Measurements from ENCODE around the gene SLAMF6.

SLAMF6 gene

DNA sequence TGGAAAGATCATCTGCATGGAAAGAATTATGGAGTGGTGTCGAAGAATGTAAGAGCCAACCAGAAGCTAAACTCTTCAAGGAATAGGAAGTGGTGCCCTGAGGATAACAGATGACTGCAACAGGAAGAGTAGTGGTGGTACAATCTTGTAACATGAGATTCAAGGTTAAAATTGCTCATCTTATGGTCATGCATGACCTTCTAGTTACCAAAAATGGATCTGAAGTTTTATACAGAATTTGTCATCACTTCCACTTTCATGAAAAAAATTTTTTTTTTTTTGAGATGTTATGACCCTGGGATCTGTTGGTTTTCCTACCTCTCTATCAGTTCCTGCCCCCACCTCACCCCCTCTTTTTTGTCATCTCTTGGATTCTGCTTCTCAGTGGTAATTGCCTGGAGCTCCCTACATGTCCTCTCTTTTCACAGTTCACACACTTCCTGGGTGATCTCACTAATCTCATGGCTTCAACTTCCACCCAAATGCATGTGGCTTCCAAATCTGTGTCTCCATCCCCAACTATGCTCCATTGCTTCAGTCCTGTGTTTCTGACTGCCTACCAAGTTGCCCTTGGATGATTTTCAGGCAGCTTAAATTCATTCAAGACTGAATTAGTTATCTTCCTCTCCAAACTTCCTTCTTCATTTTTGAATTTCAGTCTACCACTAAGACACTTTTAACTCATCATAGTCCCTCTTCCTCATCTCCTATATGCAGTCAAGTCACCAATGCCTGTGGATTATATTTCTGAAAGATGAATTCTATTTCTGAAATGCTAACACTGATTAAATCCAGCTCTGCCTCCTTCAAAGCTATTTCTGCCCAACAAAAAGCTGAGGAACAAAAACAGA is 48.4 kb downstream of the SLAMF6 start:
- Histone ChIP-seq H3K4me3 (ENCODE audit: low read depth in 1 of 5, low read length in 5 of 5) (no peak overlapping the region), H3K4me1 (ENCODE audit: control insufficient read depth in 5 of 5, insufficient read depth in 5 of 5, low read length in 5 of 5) (no peaks in the 10 kb centered on the region), H3K27me3 (ENCODE audit: control insufficient read depth in 5 of 5, insufficient read depth in 4 of 5, low read length in 5 of 5) (no peaks in the 10 kb centered on the region), H3K9ac (ENCODE audit: low read length in 5 of 5) (no peak overlapping the region), H3K27ac (ENCODE audit: low read depth, low read length) (no peak overlapping the region), H3K36me3 (ENCODE audit: control insufficient read depth in 5 of 5, insufficient read depth in 5 of 5, low read length in 5 of 5) (no peaks in the 10 kb centered on the region), H3K9me3 (ENCODE audit: control insufficient read depth in 5 of 5, low read length in 5 of 5) (no peaks in the 10 kb centered on the region)

DNA sequence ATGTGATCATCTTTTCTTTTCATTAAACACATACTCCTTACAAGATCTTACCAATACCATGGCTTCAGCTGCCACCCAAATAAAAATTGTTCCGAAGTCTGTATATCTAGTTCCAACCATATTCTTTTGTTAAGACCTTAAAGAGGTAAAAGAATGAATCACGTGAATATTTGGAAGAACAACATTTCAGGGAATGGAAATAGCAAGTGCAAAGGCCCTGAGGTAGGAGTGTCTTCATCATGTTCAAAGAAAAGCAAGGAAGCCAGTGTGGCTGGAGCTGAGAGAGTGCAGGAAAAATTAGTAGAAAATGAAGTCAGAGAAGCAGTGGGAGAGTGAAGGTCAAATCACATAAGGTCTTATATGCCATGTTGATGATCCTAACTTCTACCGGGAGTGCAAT is 50.9 kb downstream of the SLAMF6 start:
- Histone ChIP-seq H3K4me3 (ENCODE audit: low read depth in 1 of 5, low read length in 5 of 5) (no peak overlapping the region), H3K4me1 (ENCODE audit: control insufficient read depth in 5 of 5, insufficient read depth in 5 of 5, low read length in 5 of 5) (no peaks in the 10 kb centered on the region), H3K27ac (ENCODE audit: low read depth, low read length) (no peak overlapping the region), H3K9ac (ENCODE audit: low read length in 5 of 5) (no peak overlapping the region), H3K27me3 (ENCODE audit: control insufficient read depth in 5 of 5, insufficient read depth in 4 of 5, low read length in 5 of 5) (no peaks in the 10 kb centered on the region), H3K36me3 (ENCODE audit: control insufficient read depth in 5 of 5, insufficient read depth in 5 of 5, low read length in 5 of 5) (no peaks in the 10 kb centered on the region), H3K9me3 (ENCODE audit: control insufficient read depth in 5 of 5, low read length in 5 of 5) (no peaks in the 10 kb centered on the region)

DNA sequence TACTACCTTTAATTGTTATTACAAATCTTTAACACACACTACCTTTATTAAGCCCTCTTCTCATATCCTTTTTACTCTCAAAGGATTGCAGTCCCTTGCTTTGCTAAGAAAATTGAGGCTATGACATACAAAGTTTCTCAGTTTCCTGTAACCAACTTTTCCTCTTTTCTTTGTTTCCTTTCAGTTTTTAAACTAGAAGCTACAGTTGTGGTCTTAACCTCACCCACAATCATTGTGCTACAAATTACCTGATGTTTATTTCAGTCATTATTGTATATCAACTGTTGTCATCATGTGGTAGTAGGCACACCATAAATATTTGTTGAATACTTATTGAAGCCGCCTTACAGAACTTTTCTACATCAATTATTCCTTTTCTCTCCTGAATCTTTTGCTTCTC is 51.8 kb downstream of the SLAMF6 start:
- H3K9ac ChIP-seq (ENCODE audit: low read length in 5 of 5): no peak overlapping the region
- H3K27ac ChIP-seq (ENCODE audit: low read depth, low read length): no peak overlapping the region

DNA sequence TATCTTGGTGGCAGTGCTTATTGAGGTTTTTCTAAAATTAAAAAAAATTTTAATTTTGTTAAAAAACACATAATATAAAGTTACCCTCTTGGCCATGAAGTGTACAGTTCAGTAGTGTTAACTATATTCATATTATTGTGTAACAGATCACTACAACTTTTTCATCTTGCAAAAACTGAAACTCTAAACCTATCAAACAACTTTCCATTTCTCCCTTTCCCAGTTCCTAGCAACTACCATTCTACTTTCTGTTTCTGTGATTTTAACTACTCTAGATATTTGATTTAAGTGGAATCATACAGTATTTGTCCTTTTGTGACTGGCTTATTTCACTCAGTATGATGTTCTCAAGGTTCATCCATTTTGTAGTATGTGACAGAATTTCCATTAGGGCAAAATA is 55.5 kb downstream of the SLAMF6 start:
- Histone ChIP-seq H3K4me1 (ENCODE audit: control insufficient read depth in 5 of 5, insufficient read depth in 5 of 5, low read length in 5 of 5) (no peaks in the 10 kb centered on the region), H3K4me3 (ENCODE audit: low read depth in 1 of 5, low read length in 5 of 5) (no peak overlapping the region), H3K9ac (ENCODE audit: low read length in 5 of 5) (no peak overlapping the region), H3K27me3 (ENCODE audit: control insufficient read depth in 5 of 5, insufficient read depth in 4 of 5, low read length in 5 of 5) (no peaks in the 10 kb centered on the region), H3K36me3 (ENCODE audit: control insufficient read depth in 5 of 5, insufficient read depth in 5 of 5, low read length in 5 of 5) (no peaks in the 10 kb centered on the region), H3K27ac (ENCODE audit: low read depth, low read length) (no peak overlapping the region), H3K9me3 (ENCODE audit: control insufficient read depth in 5 of 5, low read length in 5 of 5) (no peaks in the 10 kb centered on the region)

More for the DNA sequence above, 51.8 kb downstream of the SLAMF6 start:
- Histone ChIP-seq H3K27me3 (ENCODE audit: control insufficient read depth in 5 of 5, insufficient read depth in 4 of 5, low read length in 5 of 5) (no peaks in the 10 kb centered on the region), H3K4me1 (ENCODE audit: control insufficient read depth in 5 of 5, insufficient read depth in 5 of 5, low read length in 5 of 5) (no peaks in the 10 kb centered on the region), H3K36me3 (ENCODE audit: control insufficient read depth in 5 of 5, insufficient read depth in 5 of 5, low read length in 5 of 5) (no peaks in the 10 kb centered on the region), H3K9me3 (ENCODE audit: control insufficient read depth in 5 of 5, low read length in 5 of 5) (no peaks in the 10 kb centered on the region), H3K4me3 (ENCODE audit: low read depth in 1 of 5, low read length in 5 of 5) (no peak overlapping the region)

DNA sequence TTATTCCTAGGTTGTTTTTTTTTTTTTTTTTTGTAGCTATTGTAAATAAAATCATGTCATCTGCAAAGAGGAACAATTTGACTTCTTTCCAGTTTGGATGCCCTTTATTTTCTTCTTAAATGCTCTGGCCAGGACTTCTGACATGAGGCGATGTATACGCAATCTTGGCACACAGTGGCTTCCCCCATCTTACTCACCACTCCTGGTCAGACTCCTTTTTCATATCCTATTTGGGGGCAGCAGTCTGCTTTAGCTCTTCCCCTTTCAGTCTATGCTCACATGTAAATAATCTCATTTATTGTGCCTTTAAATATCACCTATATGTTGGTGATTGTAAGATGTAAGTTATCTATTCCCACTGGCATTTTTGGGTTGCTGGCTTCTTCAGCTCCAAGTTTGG is 56.1 kb downstream of the SLAMF6 start:
- Histone ChIP-seq H3K9me3 (ENCODE audit: control insufficient read depth in 5 of 5, low read length in 5 of 5) (no peaks in the 10 kb centered on the region), H3K36me3 (ENCODE audit: control insufficient read depth in 5 of 5, insufficient read depth in 5 of 5, low read length in 5 of 5) (no peaks in the 10 kb centered on the region), H3K4me1 (ENCODE audit: control insufficient read depth in 5 of 5, insufficient read depth in 5 of 5, low read length in 5 of 5) (no peaks in the 10 kb centered on the region), H3K27me3 (ENCODE audit: control insufficient read depth in 5 of 5, insufficient read depth in 4 of 5, low read length in 5 of 5) (no peaks in the 10 kb centered on the region), H3K9ac (ENCODE audit: low read length in 5 of 5) (no peak overlapping the region), H3K4me3 (ENCODE audit: low read depth in 1 of 5, low read length in 5 of 5) (no peak overlapping the region), H3K27ac (ENCODE audit: low read depth, low read length) (no peak overlapping the region)

DNA sequence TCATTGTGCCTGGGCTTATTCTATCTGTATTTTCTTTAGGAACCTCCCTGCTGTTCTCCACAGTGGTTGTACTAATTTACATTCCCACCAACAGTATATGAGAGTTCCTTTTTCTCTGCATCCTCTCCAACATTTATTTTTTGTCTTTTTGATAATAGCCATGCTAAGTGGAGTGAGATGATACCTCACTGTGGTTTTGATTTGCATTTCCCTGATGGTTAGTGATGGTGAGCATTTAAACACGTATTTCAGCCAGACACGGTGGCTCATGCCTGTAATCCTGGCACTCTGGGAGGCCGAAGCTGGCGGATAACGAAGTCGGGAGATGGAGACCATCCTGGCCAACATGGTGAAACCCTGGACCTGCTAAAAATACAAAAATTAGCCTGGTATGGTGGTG is 57.9 kb downstream of the SLAMF6 start:
- no peak overlapping the region for H3K4me3 ChIP-seq (ENCODE audit: low read depth in 1 of 5, low read length in 5 of 5)
- no peak overlapping the region for H3K27ac ChIP-seq (ENCODE audit: low read depth, low read length)
- H3K9me3 ChIP-seq (ENCODE audit: control insufficient read depth in 5 of 5, low read length in 5 of 5): no peaks in the 10 kb centered on the region
- H3K27me3 ChIP-seq (ENCODE audit: control insufficient read depth in 5 of 5, insufficient read depth in 4 of 5, low read length in 5 of 5): no peaks in the 10 kb centered on the region
- peaks cover 0 to 3% (median 0%) of the 10 kb centered on the region in 5 donors for H3K4me1 ChIP-seq (ENCODE audit: control insufficient read depth in 5 of 5, insufficient read depth in 5 of 5, low read length in 5 of 5)
- no peak overlapping the region for H3K9ac ChIP-seq (ENCODE audit: low read length in 5 of 5)
- H3K36me3 ChIP-seq (ENCODE audit: control insufficient read depth in 5 of 5, insufficient read depth in 5 of 5, low read length in 5 of 5): no peaks in the 10 kb centered on the region

DNA sequence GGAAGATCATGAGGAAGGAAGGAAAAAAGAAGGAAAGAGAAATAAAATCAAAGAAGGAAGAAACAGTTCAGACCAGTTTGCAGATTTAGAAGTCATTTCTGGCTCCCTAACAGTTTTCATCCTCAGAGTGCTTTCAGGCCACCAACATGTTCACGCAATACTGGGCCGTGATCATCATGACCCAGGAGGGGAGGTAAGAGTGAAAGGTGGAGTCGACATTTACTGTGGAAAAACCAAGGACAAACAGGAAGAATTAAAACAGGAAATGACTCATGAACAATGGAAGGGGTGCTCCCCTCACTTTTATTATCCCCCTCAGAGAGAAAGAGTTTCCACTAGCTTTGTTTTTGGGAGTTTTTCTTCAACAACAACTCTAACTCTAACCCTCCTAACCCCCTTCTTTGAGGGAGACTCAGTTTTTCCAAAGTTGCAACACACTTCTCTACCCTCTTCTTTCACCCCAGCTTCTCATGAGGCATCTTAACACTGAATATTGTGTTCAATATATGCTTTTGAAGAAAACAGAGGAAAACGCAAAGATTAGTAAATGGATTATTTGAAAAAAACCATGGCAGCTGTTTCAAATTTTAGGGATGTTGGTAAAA is 62.3 kb downstream of the SLAMF6 start:
- Histone ChIP-seq H3K4me3 (ENCODE audit: low read depth in 1 of 5, low read length in 5 of 5) (no peak overlapping the region), H3K36me3 (ENCODE audit: control insufficient read depth in 5 of 5, insufficient read depth in 5 of 5, low read length in 5 of 5) (no peaks in the 10 kb centered on the region), H3K9ac (ENCODE audit: low read length in 5 of 5) (no peak overlapping the region), H3K27ac (ENCODE audit: low read depth, low read length) (no peak overlapping the region), H3K27me3 (ENCODE audit: control insufficient read depth in 5 of 5, insufficient read depth in 4 of 5, low read length in 5 of 5) (peaks cover 0 to 3% (median 0%) of the 10 kb centered on the region in 5 donors), H3K4me1 (ENCODE audit: control insufficient read depth in 5 of 5, insufficient read depth in 5 of 5, low read length in 5 of 5) (peaks cover 0 to 3% (median 0%) of the 10 kb centered on the region in 5 donors), H3K9me3 (ENCODE audit: control insufficient read depth in 5 of 5, low read length in 5 of 5) (no peaks in the 10 kb centered on the region)

DNA sequence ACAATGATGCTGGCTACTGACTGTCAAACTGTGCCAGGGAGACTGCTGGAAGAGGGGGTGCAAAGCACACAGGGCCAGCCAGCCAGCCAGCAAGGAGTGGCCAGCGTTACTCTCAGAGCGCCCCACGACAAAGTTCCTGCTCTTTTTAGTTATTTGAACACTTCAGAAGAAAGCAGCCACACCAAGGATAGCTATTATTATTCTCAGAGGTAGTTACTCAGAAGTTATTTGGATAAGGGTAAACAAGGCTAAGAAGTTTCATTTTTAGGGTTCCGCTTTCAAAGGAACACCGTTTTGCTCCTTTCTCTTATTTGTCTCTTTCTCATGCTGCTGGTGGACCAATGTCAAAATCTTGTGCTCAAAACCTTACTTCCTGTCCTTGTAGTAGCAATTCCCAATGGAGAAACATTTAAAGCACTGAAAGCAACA is 62.8 kb downstream of the SLAMF6 start:
- H3K9ac ChIP-seq (ENCODE audit: low read length in 5 of 5): no peak overlapping the region
- H3K27me3 ChIP-seq (ENCODE audit: control insufficient read depth in 5 of 5, insufficient read depth in 4 of 5, low read length in 5 of 5): peaks cover 0 to 3% (median 0%) of the 10 kb centered on the region in 5 donors
- no peak overlapping the region for H3K4me3 ChIP-seq (ENCODE audit: low read depth in 1 of 5, low read length in 5 of 5)
- H3K36me3 ChIP-seq (ENCODE audit: control insufficient read depth in 5 of 5, insufficient read depth in 5 of 5, low read length in 5 of 5): no peaks in the 10 kb centered on the region
- peaks cover 0 to 3% (median 0%) of the 10 kb centered on the region in 5 donors for H3K4me1 ChIP-seq (ENCODE audit: control insufficient read depth in 5 of 5, insufficient read depth in 5 of 5, low read length in 5 of 5)
- no peaks in the 10 kb centered on the region for H3K9me3 ChIP-seq (ENCODE audit: control insufficient read depth in 5 of 5, low read length in 5 of 5)
- no peak overlapping the region for H3K27ac ChIP-seq (ENCODE audit: low read depth, low read length)

DNA sequence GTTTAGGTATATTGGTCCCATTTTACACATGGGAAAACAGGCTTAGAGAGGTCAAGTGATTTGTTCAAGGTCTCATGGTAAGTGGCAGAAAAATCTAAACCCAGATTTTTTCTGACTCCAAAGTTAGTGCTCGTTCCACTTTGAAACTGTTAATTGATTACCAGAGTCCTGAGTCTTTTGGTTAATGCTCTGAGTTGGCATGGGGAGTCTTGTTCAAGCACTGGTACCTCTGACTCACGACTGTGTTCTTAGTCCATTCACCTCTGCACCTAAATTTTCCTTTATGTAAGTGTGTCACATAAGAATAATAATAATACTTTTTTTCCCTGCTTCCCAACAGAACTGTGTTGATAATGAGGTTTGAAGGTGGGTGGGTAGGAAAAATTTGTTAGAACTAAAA is 63.4 kb downstream of the SLAMF6 start:
- no peak overlapping the region for H3K27ac ChIP-seq (ENCODE audit: low read depth, low read length)
- H3K36me3 ChIP-seq (ENCODE audit: control insufficient read depth in 5 of 5, insufficient read depth in 5 of 5, low read length in 5 of 5): no peaks in the 10 kb centered on the region
- H3K4me3 ChIP-seq (ENCODE audit: low read depth in 1 of 5, low read length in 5 of 5): no peak overlapping the region
- H3K9me3 ChIP-seq (ENCODE audit: control insufficient read depth in 5 of 5, low read length in 5 of 5): no peaks in the 10 kb centered on the region
- no peak overlapping the region for H3K9ac ChIP-seq (ENCODE audit: low read length in 5 of 5)
- H3K4me1 ChIP-seq (ENCODE audit: control insufficient read depth in 5 of 5, insufficient read depth in 5 of 5, low read length in 5 of 5): peaks cover 0 to 3% (median 0%) of the 10 kb centered on the region in 5 donors
- H3K27me3 ChIP-seq (ENCODE audit: control insufficient read depth in 5 of 5, insufficient read depth in 4 of 5, low read length in 5 of 5): peaks cover 0 to 3% (median 0%) of the 10 kb centered on the region in 5 donors

DNA sequence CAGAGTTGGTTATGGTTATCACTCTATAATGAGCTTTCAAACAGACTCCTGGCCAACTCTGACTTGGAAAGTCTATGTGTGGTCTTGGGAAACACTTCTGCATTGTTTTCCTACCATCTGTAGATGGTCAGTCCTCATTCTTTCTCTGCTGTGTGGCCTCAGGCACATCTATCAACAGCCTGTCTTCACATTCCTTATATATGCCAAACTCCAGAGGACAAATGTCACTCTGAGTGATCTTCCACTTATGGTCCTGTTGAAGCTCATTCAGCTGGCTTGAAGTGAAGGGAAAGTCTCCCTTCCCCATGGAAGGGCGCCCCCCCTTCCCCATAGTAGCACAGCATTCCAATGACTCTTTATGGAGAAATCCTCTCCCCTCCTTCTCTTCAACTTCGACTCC is 64.0 kb downstream of the SLAMF6 start:
- Histone ChIP-seq H3K27me3 (ENCODE audit: control insufficient read depth in 5 of 5, insufficient read depth in 4 of 5, low read length in 5 of 5) (peaks cover 0 to 3% (median 0%) of the 10 kb centered on the region in 5 donors), H3K36me3 (ENCODE audit: control insufficient read depth in 5 of 5, insufficient read depth in 5 of 5, low read length in 5 of 5) (no peaks in the 10 kb centered on the region), H3K27ac (ENCODE audit: low read depth, low read length) (no peak overlapping the region), H3K4me3 (ENCODE audit: low read depth in 1 of 5, low read length in 5 of 5) (no peak overlapping the region), H3K4me1 (ENCODE audit: control insufficient read depth in 5 of 5, insufficient read depth in 5 of 5, low read length in 5 of 5) (peaks cover 0 to 3% (median 0%) of the 10 kb centered on the region in 5 donors), H3K9ac (ENCODE audit: low read length in 5 of 5) (no peak overlapping the region), H3K9me3 (ENCODE audit: control insufficient read depth in 5 of 5, low read length in 5 of 5) (no peaks in the 10 kb centered on the region)

Measured in subcutaneous abdominal adipose tissue (tissue), 5 donors.